Endodermal cell (in vitro differentiated cells): ENCODE results near the gene CIC. TPM values are rescaled to one million over a fixed set of nuclear protein-coding genes. Genes with fewer than 3 reads are reported as not detected.
A peak's percentile ranks its signal among the peaks of the same experiment; 100 is the strongest.
"Not testable (repeated sequence)": the region's sequence is repeated elsewhere in the genome, so short reads cannot be mapped to it uniquely, and the experiment has no call there.

Experiments used
- DNase-seq: peaks from one replicate; pipeline ENCODE4 v3.0.0-alpha.2; 2017
- H3K27ac ChIP-seq: 2 replicates; pipeline ENCODE4 v1.5.1; 2013; ENCODE audit warnings: mild to moderate bottlenecking, low read depth, low read length, moderate library complexity
- H3K27me3 ChIP-seq: 2 replicates; pipeline ENCODE4 v1.6.1; 2013; ENCODE audit warnings: mild to moderate bottlenecking, low read length, moderate library complexity; ENCODE audit not compliant: insufficient read depth, control insufficient read depth, poor library complexity, severe bottlenecking
- H3K36me3 ChIP-seq: 2 replicates; pipeline ENCODE4 v1.7.0; 2013; ENCODE audit warnings: mild to moderate bottlenecking, low read length, moderate library complexity; ENCODE audit not compliant: control insufficient read depth, insufficient read depth
- H3K4me1 ChIP-seq: one replicate; pipeline ENCODE4 v1.7.0; 2013; ENCODE audit warnings: low read length; ENCODE audit not compliant: control insufficient read depth, insufficient read depth
- H3K4me3 ChIP-seq: 2 replicates; pipeline ENCODE4 v1.5.1; 2013; ENCODE audit warnings: mild to moderate bottlenecking, low read length, moderate library complexity
- H3K9ac ChIP-seq: 2 replicates; pipeline ENCODE4 v1.6.1; 2013; ENCODE audit warnings: mild to moderate bottlenecking, low read length, moderate library complexity; ENCODE audit not compliant: poor library complexity, severe bottlenecking; ENCODE audit errors: extremely low read depth
- H3K9me3 ChIP-seq: 2 replicates; pipeline ENCODE4 v1.6.1; 2013; ENCODE audit warnings: mild to moderate bottlenecking, low read length, moderate library complexity; ENCODE audit not compliant: control insufficient read depth
- H3K27ac Mint-ChIP-seq: 2 replicates; pipeline ENCODE4 v1.8.0; 2020; ENCODE audit warnings: mixed read lengths
- H3K27me3 Mint-ChIP-seq: 2 replicates; pipeline ENCODE4 v1.8.0; 2021; ENCODE audit warnings: mild to moderate bottlenecking, mixed read lengths; ENCODE audit not compliant: insufficient read depth
- H3K36me3 Mint-ChIP-seq: 2 replicates; pipeline ENCODE4 v1.8.0; 2020; ENCODE audit warnings: low read depth, mixed read lengths
- H3K4me1 Mint-ChIP-seq: 2 replicates; pipeline ENCODE4 v1.8.0; 2020; ENCODE audit warnings: mixed read lengths
- H3K4me3 Mint-ChIP-seq: 2 replicates; pipeline ENCODE4 v1.8.0; 2020; ENCODE audit warnings: mild to moderate bottlenecking, moderate library complexity, mixed read lengths
- H3K9me3 Mint-ChIP-seq: 2 replicates; pipeline ENCODE4 v1.8.0; 2020; ENCODE audit warnings: mild to moderate bottlenecking, mixed read lengths
- CTCF ChIP-seq: fragments of 200-600 bp; sonication (generic); conservative IDR thresholded peaks from 2 replicates; pipeline ENCODE4 v1.5.0; 2021; ENCODE audit warnings: antibody characterized with exemption, mild to moderate bottlenecking
- WGBS, 2 experiments: methylation state at CpG; one replicate each; pipeline versions ENCODE4 v1.1.5 to v1.1.7; 2013; ENCODE audit warnings: missing lambda C conversion rate in 2 of 2, mixed read lengths in 1 of 2; ENCODE audit not compliant: insufficient coverage in 1 of 2, insufficient read length in 1 of 2; 5-methylcytosine and 5-hydroxymethylcytosine counted together
- total RNA-seq, 2 donors: library from RNA; stranded (reverse); fragmentation: NEBNext Ultra II Directional in 1 of 2; extraction: Animal tissue kit (Norgen Biotek cat#: 25700) in 1 of 2; gene quantifications; 2 replicates in 1 of 2; 3 replicates in 1 of 2; pipeline ENCODE4 v1.2.1, GENCODE V29; 2021

The CIC gene
- total RNA-seq, 2 donors from 2014 or later: 48.6 to 57.6 TPM

- Histone ChIP-seq H3K4me3 (no peak overlapping the region), H3K27ac (no peak overlapping the region), H3K9ac (no peak overlapping the region), H3K9me3 (no peaks in the 10 kb centered on the region), H3K27me3 (no peaks in the 10 kb centered on the region), H3K4me1 (no peaks in the 10 kb centered on the region), H3K36me3 (no peaks in the 10 kb centered on the region)
- Mint-ChIP-seq H3K27me3 (peaks cover 15% of the 10 kb centered on the region), H3K4me1 (peaks cover under 1% of the 10 kb centered on the region), H3K27ac (no peak overlapping the region), H3K9me3 (no peaks in the 10 kb centered on the region), H3K4me3 (no peak overlapping the region), H3K36me3 (no peaks in the 10 kb centered on the region)
- TF ChIP-seq CTCF: no peak
- WGBS, 2 experiments: 93 to 100% methylated on average over 3 of the region's 3 CpGs
- no peak for DNase-seq
Measured at GRCh38 chr19:42261763-42262162, 7.3 kb upstream of the CIC start.

DNA sequence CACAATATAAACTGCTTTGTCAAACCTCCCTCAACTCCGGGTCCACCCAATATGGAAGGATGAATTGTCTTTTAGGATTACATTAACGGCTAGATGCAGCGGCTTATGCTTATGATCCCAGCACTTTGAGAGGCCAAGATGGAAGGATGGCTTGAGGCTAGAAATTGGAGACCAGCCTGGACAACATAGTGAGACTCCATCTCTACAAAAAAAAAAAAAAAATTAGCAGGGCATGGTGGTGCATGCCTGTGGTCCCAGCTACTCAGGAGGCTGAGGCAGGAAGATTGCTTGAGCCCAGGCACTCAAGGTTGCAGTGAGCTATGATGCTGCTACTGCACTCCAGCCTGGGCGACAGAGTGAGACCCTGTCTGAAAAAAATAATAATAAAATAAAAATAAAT is 2.9 kb upstream of the CIC start:
- not testable (repeated sequence) for H3K36me3 ChIP-seq, DNase-seq, H3K4me3 ChIP-seq, H3K4me1 ChIP-seq, H3K9me3 ChIP-seq, H3K27ac ChIP-seq, H3K36me3 Mint-ChIP-seq, H3K27me3 ChIP-seq, H3K4me3 Mint-ChIP-seq, H3K27ac Mint-ChIP-seq, H3K9me3 Mint-ChIP-seq, H3K9ac ChIP-seq
- peaks cover 22% of the 10 kb centered on the region for H3K4me1 Mint-ChIP-seq
- WGBS, 2 experiments: 91 to 93% methylated on average over 3 of the region's 4 CpGs
- H3K27me3 Mint-ChIP-seq: peaks cover 15% of the 10 kb centered on the region

- not testable (repeated sequence) for H3K27me3 Mint-ChIP-seq, H3K9me3 ChIP-seq, H3K9me3 Mint-ChIP-seq, H3K9ac ChIP-seq, H3K27ac ChIP-seq, H3K36me3 Mint-ChIP-seq, DNase-seq, H3K27me3 ChIP-seq, H3K27ac Mint-ChIP-seq, H3K4me3 Mint-ChIP-seq, H3K36me3 ChIP-seq, H3K4me1 ChIP-seq
- 94 to 100% methylated on average over 8 to 16 of the region's 25 CpGs for WGBS, 2 experiments
- peaks cover 25% of the 10 kb centered on the region for H3K4me1 Mint-ChIP-seq
- peak overlapping the region; percentile 88 for H3K4me3 ChIP-seq
Measured at GRCh38 chr19:42266928-42267603, 2.0 kb upstream of the CIC start.

GRCh38 chr19:42267644-42268141 is 1.4 kb upstream of the CIC start:
- no peaks in the 10 kb centered on the region for H3K36me3 ChIP-seq
- DNase-seq: no peak
- WGBS, 2 experiments: 19 to 22% methylated on average over 13 of the region's 13 CpGs
- Mint-ChIP-seq H3K4me3 (no peak overlapping the region), H3K27ac (no peak overlapping the region), H3K9me3 (no peaks in the 10 kb centered on the region), H3K27me3 (peaks cover 3% of the 10 kb centered on the region), H3K36me3 (peaks cover 5% of the 10 kb centered on the region), H3K4me1 (peaks cover 25% of the 10 kb centered on the region)
- H3K27me3 ChIP-seq: no peaks in the 10 kb centered on the region
- no peak for TF ChIP-seq CTCF
- peak overlapping the region; percentile 88 for H3K4me3 ChIP-seq
- H3K9me3 ChIP-seq: no peaks in the 10 kb centered on the region
- peak overlapping the region; percentile 9 for H3K27ac ChIP-seq
- peak overlapping the region; percentile 95 for H3K9ac ChIP-seq
- peaks cover 4% of the 10 kb centered on the region for H3K4me1 ChIP-seq
